H1 (cell line): ENCODE results near the gene SMIM41. TPM values are rescaled to one million over a fixed set of nuclear protein-coding genes. Genes with fewer than 3 reads are reported as not detected.

Experiments
- CTCF ChIA-PET: fragments of 300-600 bp; sonication (Branson Sonifier 250); formaldehyde crosslinking; loops from one replicate; lab custom pipeline; 2021; ENCODE audit not compliant: partially characterized antibody; lab: Charles Lee
- POLR2A ChIA-PET: fragments of 300-600 bp; sonication (Branson Sonifier 250); formaldehyde crosslinking; loops from one replicate; lab custom pipeline; 2021; ENCODE audit warnings: inconsistent platforms; ENCODE audit not compliant: partially characterized antibody; lab: Charles Lee
- DNase-seq, 2 experiments: peaks; one replicate each; pipeline versions ENCODE4 v3.0.0 to v3.0.0-alpha.2; 2010 to 2022; ENCODE audit warnings: low spot score in 2 of 2, low read depth in 1 of 2, mixed read lengths in 1 of 2
- FAIRE-seq: peaks from 2 replicates; lab custom pipeline; 2011; peaks lifted over from hg19 to GRCh38; lab: Jason Lieb, UNC
- H2AFZ ChIP-seq: 2 replicates; pipeline ENCODE4 v1.8.1; 2012; ENCODE audit warnings: low read length, inconsistent platforms
- H2AK5ac ChIP-seq: 2 replicates; pipeline ENCODE4 v1.6.1; 2013; ENCODE audit warnings: low read depth, low read length
- H2BK120ac ChIP-seq: replicated peaks from 2 replicates; pipeline ENCODE3; 2013; ENCODE audit warnings: low read depth, low read length, inconsistent platforms
- H2BK12ac ChIP-seq: 2 replicates; pipeline ENCODE4 v1.6.1; 2013; ENCODE audit warnings: low read depth, low read length
- H2BK15ac ChIP-seq: 2 replicates; pipeline ENCODE4 v1.6.1; 2013; ENCODE audit warnings: low read length
- H2BK20ac ChIP-seq: 2 replicates; pipeline ENCODE4 v1.6.1; 2013; ENCODE audit warnings: low read length
- H2BK5ac ChIP-seq: 2 replicates; pipeline ENCODE4 v1.6.1; 2013; ENCODE audit warnings: low read depth, low read length
- H3K14ac ChIP-seq: 2 replicates; pipeline ENCODE4 v1.6.1; 2013; ENCODE audit warnings: inconsistent platforms; ENCODE audit not compliant: insufficient read length
- H3K18ac ChIP-seq: 2 replicates; pipeline ENCODE4 v1.6.1; 2013; ENCODE audit warnings: low read length; ENCODE audit errors: extremely low read depth
- H3K23ac ChIP-seq: 2 replicates; pipeline ENCODE4 v1.6.1; 2013; ENCODE audit warnings: inconsistent platforms; ENCODE audit not compliant: insufficient read length
- H3K23me2 ChIP-seq: 2 replicates; pipeline ENCODE4 v1.6.1; 2013; ENCODE audit warnings: low read depth, low read length
- H3K27ac ChIP-seq: 2 replicates; pipeline ENCODE4 v1.6.1; 2011; ENCODE audit warnings: low read depth, low read length, inconsistent platforms
- H3K27me3 ChIP-seq, 4 experiments: replicated peaks in 1 of 4; 1 replicate in 1 of 4; 2 replicates in 3 of 4; pipeline versions ENCODE4 v1.6.1 to v1.8.1; 2011 to 2013; ENCODE audit warnings: low read length in 3 of 4, mild to moderate bottlenecking in 3 of 4, inconsistent platforms in 2 of 4, mixed read lengths in 2 of 4, moderate library complexity in 1 of 4; ENCODE audit not compliant: control insufficient read depth in 3 of 4, insufficient read depth in 3 of 4; ENCODE audit errors: extremely low read depth in 1 of 4
- H3K36me3 ChIP-seq, 4 experiments: 2 replicates each; pipeline versions ENCODE4 v1.6.1 to v1.8.1; 2011 to 2013; ENCODE audit warnings: mild to moderate bottlenecking in 4 of 4, low read length in 3 of 4, moderate library complexity in 2 of 4, control low read depth in 1 of 4, inconsistent platforms in 1 of 4; ENCODE audit not compliant: insufficient read depth in 4 of 4, control insufficient read depth in 2 of 4
- H3K4ac ChIP-seq: replicated peaks from 2 replicates; pipeline ENCODE3; 2013; ENCODE audit warnings: low read length, low read depth, mixed read lengths, inconsistent platforms; ENCODE audit not compliant: insufficient read length
- H3K4me1 ChIP-seq, 4 experiments: replicated peaks in 1 of 4; 1 replicate in 1 of 4; 2 replicates in 3 of 4; pipeline versions ENCODE4 v1.6.1 to v1.8.1; 2011 to 2013; ENCODE audit warnings: low read length in 3 of 4, inconsistent platforms in 2 of 4, mixed read lengths in 1 of 4; ENCODE audit not compliant: insufficient read depth in 4 of 4, control insufficient read depth in 3 of 4
- H3K4me2 ChIP-seq, 2 experiments: 2 replicates each; pipeline versions ENCODE4 v1.6.1 to v1.8.1; 2011 to 2013; ENCODE audit warnings: low read depth in 2 of 2, low read length in 2 of 2, control low read depth in 1 of 2, inconsistent platforms in 1 of 2, mild to moderate bottlenecking in 1 of 2; ENCODE audit not compliant: insufficient read depth in 1 of 2
- H3K4me3 ChIP-seq, 4 experiments: fragments of 200-600, 300-600 bp in 1 of 4; sonication (generic), shearing (Covaris generic), sonication (Bioruptor Twin) in 1 of 4; 2 replicates each; pipeline versions ENCODE4 v1.5.1 to v1.8.1; 2011 to 2016; ENCODE audit warnings: low read length in 4 of 4, low read depth in 3 of 4, control low read depth in 2 of 4, inconsistent platforms in 2 of 4, mild to moderate bottlenecking in 2 of 4, mixed read lengths in 1 of 4, moderate library complexity in 1 of 4; ENCODE audit not compliant: insufficient read depth in 2 of 4; ENCODE audit errors: extremely low read depth in 1 of 4
- H3K56ac ChIP-seq: replicated peaks from 2 replicates; pipeline ENCODE3; 2013; ENCODE audit warnings: low read depth, mild to moderate bottlenecking, mixed read lengths, low read length, inconsistent platforms; ENCODE audit not compliant: insufficient read length
- H3K79me1 ChIP-seq: 2 replicates; pipeline ENCODE4 v1.6.1; 2013; ENCODE audit warnings: low read depth, low read length, control low read depth
- H3K79me2 ChIP-seq, 2 experiments: 2 replicates each; pipeline versions ENCODE4 v1.6.1 to v1.8.1; 2012 to 2013; ENCODE audit warnings: low read length in 2 of 2, mild to moderate bottlenecking in 2 of 2, inconsistent platforms in 1 of 2; ENCODE audit not compliant: insufficient read depth in 2 of 2, control insufficient read depth in 1 of 2
- H3K9ac ChIP-seq, 4 experiments: replicated peaks in 1 of 4; 1 replicate in 1 of 4; 2 replicates in 3 of 4; pipeline versions ENCODE4 v1.6.1 to v1.8.1; 2011 to 2013; ENCODE audit warnings: low read depth in 3 of 4, low read length in 3 of 4, control low read depth in 2 of 4, mild to moderate bottlenecking in 2 of 4, moderate library complexity in 2 of 4, inconsistent platforms in 1 of 4; ENCODE audit errors: extremely low read depth in 1 of 4
- H3K9me3 ChIP-seq, 2 experiments: 2 replicates each; pipeline versions ENCODE4 v1.6.1 to v1.8.1; 2012 to 2013; ENCODE audit warnings: mild to moderate bottlenecking in 2 of 2, moderate library complexity in 2 of 2, control low read depth in 1 of 2, inconsistent platforms in 1 of 2, low read depth in 1 of 2, low read length in 1 of 2, mixed read lengths in 1 of 2; ENCODE audit not compliant: insufficient read depth in 2 of 2
- H4K20me1 ChIP-seq, 2 experiments: replicated peaks in 1 of 2; 2 replicates each; pipeline versions ENCODE3 to v1.8.1; 2011 to 2013; ENCODE audit warnings: inconsistent platforms in 2 of 2, low read length in 2 of 2, mild to moderate bottlenecking in 1 of 2; ENCODE audit not compliant: insufficient read depth in 2 of 2, control insufficient read depth in 1 of 2
- H4K5ac ChIP-seq: 2 replicates; pipeline ENCODE4 v1.6.1; 2013; ENCODE audit warnings: low read length, low read depth, mixed read lengths, inconsistent platforms; ENCODE audit not compliant: insufficient read length
- H4K8ac ChIP-seq: 2 replicates; pipeline ENCODE4 v1.8.0; 2013; ENCODE audit warnings: mild to moderate bottlenecking, moderate library complexity, low read length, inconsistent platforms; ENCODE audit not compliant: insufficient read depth; ENCODE audit errors: extremely low read depth
- H4K91ac ChIP-seq: replicated peaks from 2 replicates; pipeline ENCODE3; 2013; ENCODE audit warnings: low read length, mixed read lengths, inconsistent platforms; ENCODE audit not compliant: insufficient read length
- CEBPB ChIP-seq: IDR thresholded peaks from 2 replicates; pipeline ENCODE4 v1.6.1; 2012; ENCODE audit warnings: low read depth, low read length
- HDAC2 ChIP-seq, 2 experiments: fragments of 300-600 bp in 1 of 2; sonication (generic) in 1 of 2; IDR thresholded peaks; 2 replicates each; pipeline ENCODE4 v1.6.1; 2011 to 2012; ENCODE audit warnings: low read depth in 2 of 2, low read length in 2 of 2, mild to moderate bottlenecking in 2 of 2, moderate library complexity in 2 of 2, borderline replicate concordance in 1 of 2, inconsistent platforms in 1 of 2
- WGBS, 2 experiments: shearing (Covaris generic) in 1 of 2; methylation state at CpG; one replicate each; pipeline versions ENCODE4 v1.1.6 to v1.1.7; 2013 to 2015; ENCODE audit warnings: low lambda C conversion rate in 2 of 2, mixed read lengths in 2 of 2, inconsistent platforms in 1 of 2, low coverage in 1 of 2, missing lambda C conversion rate in 1 of 2; ENCODE audit not compliant: insufficient replicate concordance in 2 of 2, insufficient coverage in 1 of 2, insufficient read length in 1 of 2; ENCODE audit errors: extremely low coverage in 1 of 2, missing lambda C conversion rate in 1 of 2; 5-methylcytosine and 5-hydroxymethylcytosine counted together
- polyA plus RNA-seq, 7 experiments: library from polyadenylated mRNA; depleted of rRNA in 3 of 7; stranded (reverse) in 5 of 7; unstranded in 2 of 7; fragments of >200 nt in 5 of 7; fragments of 200-250 nt in 2 of 7; gene quantifications; 1 replicate in 5 of 7; 2 replicates in 1 of 7; 4 replicates in 1 of 7; pipeline versions ENCODE4 v1.2.1 to v1.2.3, GENCODE V29; 2011 to 2013; ENCODE audit warnings: missing spikeins in 2 of 7, mixed read lengths in 2 of 7
- total RNA-seq: library from RNA; stranded (reverse); fragmentation: NEBNext Ultra II Directional; extraction: Animal tissue kit (Norgen Biotek cat#: 25700); gene quantifications from 2 replicates; pipeline ENCODE4 v1.2.1, GENCODE V29; 2021

SMIM41 gene
- total and polyA plus RNA-seq, 2 of the 8 experiments (the other 6 are each of a cell fraction or from before 2014, with no cell fraction given) = 0.28 to 0.98 TPM

GRCh38 chr12:52119398-52120254 is 40.1 kb downstream of the SMIM41 start:
- Histone ChIP-seq H2BK5ac (peak overlapping the region; percentile 87; the same call in 1 of the 2 replicates), H4K91ac (peak overlapping the region; percentile 98), H3K4ac (peak overlapping the region; percentile 88), H3K36me3 (no peaks in the 10 kb centered on the region), H3K9ac (no peak overlapping the region), H2BK12ac (peak overlapping the region; percentile 98), H4K5ac (peak overlapping the region; percentile 81), H3K18ac (peak overlapping the region; percentile 98), H3K4me3 (peak overlapping the region in 1 of 4 experiments; percentile 38; a peak in 1 of 8 replicates), H2BK15ac (peak overlapping the region; percentile 81; the same call in 1 of the 2 replicates), H3K4me2 (peak overlapping the region; percentile 7 to 56; a peak in 2 of 4 replicates), H3K56ac (no peak overlapping the region), H3K27ac (no peak overlapping the region), H3K79me1 (no peaks in the 10 kb centered on the region), H3K27me3 (no peaks in the 10 kb centered on the region), H2AK5ac (no peak overlapping the region), H4K8ac (peak overlapping the region; percentile 64), H4K20me1 (no peaks in the 10 kb centered on the region), H3K23me2 (0 out of 2 replicates have a peak, but pooled peaks cover 2% of the 10 kb centered on the region), H2BK120ac (peak overlapping the region; percentile 81), H3K14ac (no peak overlapping the region), H3K4me1 (peaks cover 15 to 25% (median 16%) of the 10 kb centered on the region in 4 experiments), H3K79me2 (no peaks in the 10 kb centered on the region), H3K23ac (no peak overlapping the region), H3K9me3 (no peaks in the 10 kb centered on the region), H2BK20ac (peak overlapping the region; percentile 55; the same call in 1 of the 2 replicates), H2AFZ (peak overlapping the region; percentile 76; the same call in 1 of the 2 replicates)
- no peak for FAIRE-seq
- WGBS, 2 experiments = 41% methylated on average over 19 of the region's 23 CpGs; no CpG with 5 or more reads in 1 of the 2 experiments
- DNase-seq = peak; percentile 65 to 88
- POLR2A ChIA-PET = interaction anchor here (1.3 to 2.5 kb wide), 2 partner anchors 41 to 59 kb away, joined by 4 to 6 read pairs; partner anchors contain the start of gene SMIM41
- CTCF ChIA-PET = interaction anchor here (0.6 to 12.6 kb wide), 33 partner anchors 10 to 1153 kb away, joined by 3 to 338 read pairs (median 4); partner anchors contain the start of genes ATG101 and NR4A1
- TF ChIP-seq CEBPB (no peak), HDAC2 (IDR thresholded peaks at IDR 0.05; ENCODE audit: borderline replicate concordance in 1 of 2, low read depth in 2 of 2, low read length in 2 of 2) (no peak)
